Immature natural killer cell (primary cell): ENCODE data around the gene KCNQ1. TPM values are rescaled to one million over a fixed set of nuclear protein-coding genes. Genes with fewer than 3 reads are reported as not detected.

Experiments used
- DNase-seq, 3 donors: peaks; one replicate each; pipeline ENCODE4 v3.0.0; 2022; ENCODE audit warnings: mixed read lengths in 1 of 3
- H3K27ac Mint-ChIP-seq, 6 donors: one replicate each; pipeline ENCODE4 v1.8.0; 2020; ENCODE audit warnings: mixed read lengths in 6 of 6, mild to moderate bottlenecking in 5 of 6, inconsistent platforms in 4 of 6, moderate library complexity in 3 of 6
- H3K27me3 Mint-ChIP-seq, 3 donors: one replicate each; pipeline ENCODE4 v1.8.0; 2020 to 2021; ENCODE audit warnings: low read depth in 3 of 3, mild to moderate bottlenecking in 3 of 3, mixed read lengths in 3 of 3, moderate library complexity in 3 of 3, inconsistent platforms in 1 of 3
- H3K36me3 Mint-ChIP-seq, 3 donors: one replicate each; pipeline ENCODE4 v1.8.0; 2020; ENCODE audit warnings: mixed read lengths in 3 of 3, inconsistent platforms in 2 of 3, mild to moderate bottlenecking in 2 of 3
- H3K4me1 Mint-ChIP-seq, 2 donors: one replicate each; pipeline ENCODE4 v1.8.0; 2020; ENCODE audit warnings: inconsistent platforms in 2 of 2, mild to moderate bottlenecking in 2 of 2, mixed read lengths in 2 of 2, moderate library complexity in 1 of 2
- H3K4me3 Mint-ChIP-seq, 5 donors: one replicate each; pipeline ENCODE4 v1.8.0; 2020; ENCODE audit warnings: mild to moderate bottlenecking in 5 of 5, mixed read lengths in 5 of 5, inconsistent platforms in 3 of 5, moderate library complexity in 3 of 5
- H3K9me3 Mint-ChIP-seq, 6 donors: one replicate each; pipeline ENCODE4 v1.8.0; 2020; ENCODE audit warnings: mild to moderate bottlenecking in 6 of 6, mixed read lengths in 6 of 6, inconsistent platforms in 4 of 6, moderate library complexity in 3 of 6
- polyA plus RNA-seq, 3 donors: library from polyadenylated mRNA; unstranded; fragments of 300-500 nt; fragmentation: Illumina TruSeq; gene quantifications; one replicate each; pipeline ENCODE4 v1.2.3, GENCODE V29; 2021

The KCNQ1 gene
- polyA plus RNA-seq, 3 donors from 2014 or later: 0.13 to 1.1 (median 0.73) TPM

DNA sequence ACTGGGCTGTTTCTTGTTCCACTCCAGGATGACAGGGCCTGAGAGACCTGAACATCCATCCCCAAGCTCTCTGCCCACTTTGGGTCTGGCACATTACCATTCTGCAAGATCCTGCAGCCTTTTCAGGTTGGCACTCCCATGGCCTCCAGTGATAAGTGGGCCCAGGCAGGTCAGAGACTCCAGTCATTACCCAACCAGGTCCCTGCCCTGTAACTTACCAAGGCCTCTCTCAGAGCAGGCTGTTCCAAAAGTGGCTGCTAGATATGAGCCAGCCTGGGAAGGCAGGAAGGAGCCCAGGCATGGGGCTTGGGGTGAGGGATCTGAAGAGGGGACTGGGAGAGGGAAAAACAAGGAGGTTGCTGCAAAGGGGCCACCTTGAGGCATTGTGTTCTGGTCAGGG lies 219.1 kb downstream of the KCNQ1 start:
- Mint-ChIP-seq H3K27ac (no peak overlapping the region), H3K27me3 (peaks cover 0 to 3% (median 0%) of the 10 kb centered on the region in 3 donors), H3K4me1 (peaks cover 1 to 11% of the 10 kb centered on the region in 2 donors), H3K4me3 (no peak overlapping the region), H3K36me3 (peaks cover 0 to 4% (median 0%) of the 10 kb centered on the region in 3 donors), H3K9me3 (peaks cover 0 to 7% (median 4%) of the 10 kb centered on the region in 6 donors)
- DNase-seq: no peak

DNA sequence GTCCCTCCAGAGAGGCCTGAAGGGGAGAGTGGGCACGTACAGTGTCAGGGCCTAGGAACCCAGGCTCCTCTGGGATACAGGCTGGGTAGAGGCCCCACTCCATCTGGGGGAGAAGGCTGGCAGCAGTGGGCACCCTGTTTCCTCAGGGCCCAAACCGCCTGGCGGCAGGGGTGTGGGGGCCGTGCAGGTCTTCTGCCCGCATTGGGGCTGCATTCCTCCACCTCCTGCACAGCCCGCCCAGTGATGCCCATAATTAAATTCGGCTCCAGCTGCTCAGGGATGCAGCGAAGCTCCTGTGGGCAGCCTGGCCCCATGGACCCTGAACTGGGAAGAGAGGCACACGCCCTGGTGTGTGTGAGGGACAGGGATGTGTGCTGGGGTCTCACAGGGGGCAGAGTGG lies 219.6 kb downstream of the KCNQ1 start:
- peaks cover 0 to 7% (median 3%) of the 10 kb centered on the region in 6 donors for H3K9me3 Mint-ChIP-seq
- H3K4me1 Mint-ChIP-seq: peaks cover 1 to 11% of the 10 kb centered on the region in 2 donors
- no peak overlapping the region for H3K27ac Mint-ChIP-seq
- peaks cover 0 to 4% (median 0%) of the 10 kb centered on the region in 3 donors for H3K36me3 Mint-ChIP-seq
- no peak for DNase-seq
- no peak overlapping the region for H3K4me3 Mint-ChIP-seq
- H3K27me3 Mint-ChIP-seq: peaks cover 0 to 1% (median 0%) of the 10 kb centered on the region in 3 donors

GRCh38 chr11:2664791-2665525 lies 220.2 kb downstream of the KCNQ1 start:
- peaks cover 0 to 1% (median 0%) of the 10 kb centered on the region in 3 donors for H3K27me3 Mint-ChIP-seq
- DNase-seq: no peak
- peaks cover 0 to 4% (median 0%) of the 10 kb centered on the region in 3 donors for H3K36me3 Mint-ChIP-seq
- H3K4me3 Mint-ChIP-seq: no peak overlapping the region
- H3K27ac Mint-ChIP-seq: no peak overlapping the region
- H3K4me1 Mint-ChIP-seq: peaks cover 1 to 11% of the 10 kb centered on the region in 2 donors
- peaks cover 0 to 6% (median 3%) of the 10 kb centered on the region in 6 donors for H3K9me3 Mint-ChIP-seq

DNA sequence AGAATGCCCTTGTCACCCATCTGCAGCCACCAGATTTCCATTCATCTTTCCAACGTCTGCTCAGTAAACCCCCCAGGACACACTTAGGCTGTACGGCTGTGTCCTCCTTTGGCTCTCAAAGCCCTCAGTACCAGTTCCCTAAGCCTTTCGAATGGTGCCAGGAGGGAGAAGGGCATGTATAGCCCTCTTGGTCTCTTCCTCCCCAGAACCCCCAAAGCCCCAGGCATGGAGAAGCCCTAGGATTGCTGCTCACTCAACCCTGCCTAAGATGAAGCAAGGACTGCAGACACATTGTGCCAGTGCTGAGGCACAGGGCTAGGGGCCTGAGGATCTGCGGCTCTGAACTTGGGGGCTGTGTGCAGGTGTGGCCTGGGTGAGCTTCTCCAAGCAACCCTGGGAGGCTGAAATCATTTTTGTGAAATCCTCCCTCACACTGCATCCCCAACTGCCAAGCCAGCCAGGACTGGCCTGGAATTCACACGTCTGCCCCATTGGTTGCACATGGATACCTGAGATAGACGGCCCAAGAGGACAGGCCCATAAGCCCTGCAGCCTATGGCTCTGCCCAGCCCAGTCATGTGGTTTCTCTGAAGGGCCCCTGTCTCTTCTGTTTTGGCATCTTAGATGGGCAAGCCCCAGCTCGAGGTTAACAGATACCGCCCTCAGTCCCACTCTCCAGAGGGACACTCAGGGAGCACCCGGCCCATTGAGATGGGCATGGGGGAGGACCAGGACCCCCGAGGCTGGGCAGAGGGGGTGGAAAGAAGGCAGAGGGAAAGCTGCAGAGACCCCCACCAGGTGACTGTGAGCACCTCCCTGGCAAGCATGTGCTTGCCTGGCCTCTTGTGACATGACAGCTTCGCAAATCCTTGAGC lies 221.0 kb downstream of the KCNQ1 start:
- Mint-ChIP-seq H3K27me3 (peaks cover 0 to 1% (median 0%) of the 10 kb centered on the region in 3 donors), H3K9me3 (peaks cover 0 to 5% (median 0%) of the 10 kb centered on the region in 6 donors), H3K4me1 (peaks cover 1 to 11% of the 10 kb centered on the region in 2 donors), H3K27ac (no peak overlapping the region), H3K4me3 (no peak overlapping the region), H3K36me3 (peaks cover 0 to 4% (median 0%) of the 10 kb centered on the region in 3 donors)
- no peak for DNase-seq

GRCh38 chr11:2666401-2666741 lies 221.6 kb downstream of the KCNQ1 start:
- Mint-ChIP-seq H3K4me3 (no peak overlapping the region), H3K4me1 (peaks cover 1 to 11% of the 10 kb centered on the region in 2 donors), H3K27me3 (peaks cover 0 to 1% (median 0%) of the 10 kb centered on the region in 3 donors), H3K9me3 (no peaks in the 10 kb centered on the region), H3K36me3 (no peaks in the 10 kb centered on the region), H3K27ac (no peak overlapping the region)
- DNase-seq: no peak

GRCh38 chr11:2666828-2667570 lies 222.2 kb downstream of the KCNQ1 start:
- Mint-ChIP-seq H3K27me3 (peaks cover 0 to 1% (median 0%) of the 10 kb centered on the region in 3 donors), H3K9me3 (no peaks in the 10 kb centered on the region), H3K36me3 (no peaks in the 10 kb centered on the region)

GRCh38 chr11:2667940-2668339 lies 223.1 kb downstream of the KCNQ1 start:
- Mint-ChIP-seq H3K27ac (no peak overlapping the region), H3K36me3 (no peaks in the 10 kb centered on the region), H3K9me3 (no peaks in the 10 kb centered on the region), H3K27me3 (no peaks in the 10 kb centered on the region), H3K4me3 (no peak overlapping the region), H3K4me1 (peaks cover 1 to 11% of the 10 kb centered on the region in 2 donors)
- DNase-seq: no peak

More at GRCh38 chr11:2666828-2667570, 222.2 kb downstream of the KCNQ1 start:
- no peak for DNase-seq
- Mint-ChIP-seq H3K4me3 (no peak overlapping the region), H3K27ac (no peak overlapping the region), H3K4me1 (peaks cover 1 to 11% of the 10 kb centered on the region in 2 donors)

DNA sequence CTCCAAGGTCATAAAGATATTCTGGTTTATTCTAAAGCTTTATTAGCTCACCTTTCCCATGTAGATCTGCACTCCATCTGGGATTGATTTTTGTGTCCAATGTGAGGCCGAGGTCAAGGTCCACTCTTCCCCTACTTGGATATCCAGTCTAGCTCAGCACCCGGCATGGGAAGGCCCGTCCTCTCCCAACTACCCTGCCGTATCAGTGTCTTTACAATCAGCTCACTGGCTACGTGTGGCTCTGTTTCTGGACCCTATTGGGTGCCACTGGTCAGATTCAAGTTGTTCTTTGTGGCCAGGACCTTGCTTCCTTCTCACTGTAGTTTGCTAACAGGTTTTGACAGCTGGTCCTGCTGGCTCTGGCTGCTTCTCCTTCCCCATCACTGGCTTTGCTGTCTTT lies 224.1 kb downstream of the KCNQ1 start:
- H3K27ac Mint-ChIP-seq: no peak overlapping the region
- no peaks in the 10 kb centered on the region for H3K27me3 Mint-ChIP-seq
- peaks cover 1 to 11% of the 10 kb centered on the region in 2 donors for H3K4me1 Mint-ChIP-seq
- no peaks in the 10 kb centered on the region for H3K9me3 Mint-ChIP-seq
- no peaks in the 10 kb centered on the region for H3K36me3 Mint-ChIP-seq
- no peak overlapping the region for H3K4me3 Mint-ChIP-seq
- no peak for DNase-seq

- no peak overlapping the region for H3K4me3 Mint-ChIP-seq
- DNase-seq: no peak
- H3K27me3 Mint-ChIP-seq: no peaks in the 10 kb centered on the region
- peaks cover 1 to 11% of the 10 kb centered on the region in 2 donors for H3K4me1 Mint-ChIP-seq
- no peak overlapping the region for H3K27ac Mint-ChIP-seq
- H3K36me3 Mint-ChIP-seq: no peaks in the 10 kb centered on the region
- H3K9me3 Mint-ChIP-seq: no peaks in the 10 kb centered on the region
These were observed 225.0 kb downstream of the KCNQ1 start for GRCh38 chr11:2669634-2670469.

- Mint-ChIP-seq H3K27me3 (no peaks in the 10 kb centered on the region), H3K4me3 (no peak overlapping the region), H3K27ac (peak overlapping the region in 1 of 6 donors; percentile 1), H3K4me1 (peaks cover 1 to 11% of the 10 kb centered on the region in 2 donors), H3K9me3 (no peaks in the 10 kb centered on the region), H3K36me3 (no peaks in the 10 kb centered on the region)
- no peak for DNase-seq
These were observed 225.8 kb downstream of the KCNQ1 start for GRCh38 chr11:2670541-2671100.

- no peaks in the 10 kb centered on the region for H3K36me3 Mint-ChIP-seq
- H3K4me1 Mint-ChIP-seq: peaks cover 1 to 11% of the 10 kb centered on the region in 2 donors
- H3K27me3 Mint-ChIP-seq: no peaks in the 10 kb centered on the region
- no peaks in the 10 kb centered on the region for H3K9me3 Mint-ChIP-seq
- H3K4me3 Mint-ChIP-seq: no peak overlapping the region
- no peak overlapping the region for H3K27ac Mint-ChIP-seq
- no peak for DNase-seq
These were observed 226.9 kb downstream of the KCNQ1 start for GRCh38 chr11:2671748-2672147.

DNA sequence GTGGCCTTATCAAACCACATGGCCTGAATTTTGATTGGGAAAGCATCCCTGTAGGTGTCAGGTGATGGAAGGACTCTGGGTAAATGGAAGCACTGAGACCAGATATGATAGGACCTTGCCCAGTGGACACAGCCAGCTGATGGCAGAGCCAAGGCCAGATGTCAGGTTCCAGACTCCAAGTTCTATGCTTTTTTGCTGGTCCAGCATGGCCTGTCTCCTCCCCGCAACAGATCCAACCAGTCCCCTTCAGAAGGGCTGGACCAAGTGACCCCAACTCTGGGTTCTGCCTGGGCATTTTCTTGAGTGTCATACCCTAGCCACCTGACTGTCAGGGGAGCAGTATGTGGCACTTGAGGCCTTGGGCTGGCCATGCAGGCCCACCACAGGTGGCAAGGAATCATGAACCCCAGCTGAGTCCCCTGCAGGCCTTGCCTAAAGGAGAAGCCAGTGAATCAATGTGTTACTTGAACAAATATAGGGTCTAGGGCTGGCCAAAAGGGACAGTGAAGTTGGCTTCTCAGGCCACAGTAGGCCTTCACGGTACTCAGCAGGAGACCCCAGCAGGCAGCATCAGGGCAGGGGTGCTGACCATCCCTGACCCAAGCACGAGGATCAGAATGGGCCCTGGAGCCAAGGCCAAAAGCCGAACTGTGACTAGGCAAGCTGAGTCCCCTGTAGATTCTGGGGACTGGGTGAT lies 227.9 kb downstream of the KCNQ1 start:
- no peaks in the 10 kb centered on the region for H3K9me3 Mint-ChIP-seq
- no peaks in the 10 kb centered on the region for H3K36me3 Mint-ChIP-seq
- H3K27me3 Mint-ChIP-seq: no peaks in the 10 kb centered on the region
- no peak for DNase-seq
- H3K4me3 Mint-ChIP-seq: no peak overlapping the region
- H3K4me1 Mint-ChIP-seq: peaks cover 1 to 11% of the 10 kb centered on the region in 2 donors
- no peak overlapping the region for H3K27ac Mint-ChIP-seq
